Measurements from ENCODE around the gene TNFSF13B.
"Not testable (repeated sequence)": the region's sequence is repeated elsewhere in the genome, so short reads cannot be mapped to it uniquely, and the experiment has no call there.

The TNFSF13B gene

GRCh38 chr13:108269601-108270328 is at the start of gene TNFSF13B:
Gene TNFSF13B (plus strand): TSS chr13:108269718. CDS start chr13:108269896, 178 bp downstream.
- DNase-seq = no peak

GRCh38 chr13:108220041-108220440 is 49.5 kb upstream of the TNFSF13B start:
- DNase-seq = no peak

GRCh38 chr13:108223687-108224503 is 45.6 kb upstream of the TNFSF13B start:
- no peak for DNase-seq

- DNase-seq = no peak
Observed at GRCh38 chr13:108225440-108225839, 44.1 kb upstream of the TNFSF13B start.

- no peak for DNase-seq
Observed at GRCh38 chr13:108226184-108226583, 43.3 kb upstream of the TNFSF13B start.

- no peak for DNase-seq
Observed at GRCh38 chr13:108227651-108228272, 41.8 kb upstream of the TNFSF13B start.

GRCh38 chr13:108230377-108230776 is 39.1 kb upstream of the TNFSF13B start:
- no peak for DNase-seq

- no peak for DNase-seq
Observed at GRCh38 chr13:108249150-108249549, 20.4 kb upstream of the TNFSF13B start.

GRCh38 chr13:108257248-108257647 is 12.3 kb upstream of the TNFSF13B start:
- no peak for DNase-seq

GRCh38 chr13:108263621-108264355 is 5.7 kb upstream of the TNFSF13B start:
- no peak for DNase-seq

- DNase-seq = no peak
Observed at GRCh38 chr13:108266321-108266990, 3.1 kb upstream of the TNFSF13B start.

- no peak for DNase-seq
Observed at GRCh38 chr13:108267347-108267746, 2.2 kb upstream of the TNFSF13B start.

- DNase-seq = not testable (repeated sequence)
Observed at GRCh38 chr13:108267855-108268254, 1.7 kb upstream of the TNFSF13B start.

- DNase-seq = no peak
Observed at GRCh38 chr13:108268466-108269112, 929 bp upstream of the TNFSF13B start.

- no peak for DNase-seq
Observed at GRCh38 chr13:108270442-108270841, 924 bp downstream of the TNFSF13B start.

- no peak for DNase-seq
Observed at GRCh38 chr13:108272333-108272732, 2.8 kb downstream of the TNFSF13B start.

GRCh38 chr13:108273429-108274118 is 4.1 kb downstream of the TNFSF13B start:
- DNase-seq = no peak

GRCh38 chr13:108274718-108275117 is 5.2 kb downstream of the TNFSF13B start:
- DNase-seq = no peak

- no peak for DNase-seq
Observed at GRCh38 chr13:108276060-108276459, 6.5 kb downstream of the TNFSF13B start.

- DNase-seq = no peak
Observed at GRCh38 chr13:108278466-108278865, 8.9 kb downstream of the TNFSF13B start.

- no peak for DNase-seq
Observed at GRCh38 chr13:108281901-108282300, 12.4 kb downstream of the TNFSF13B start.

Data from NCI-H2081 treated with DMSO at 0.1 percent for 48 hours (cell line).